Measurements from ENCODE around the gene KCNIP2. TPM values are rescaled to one million over a fixed set of nuclear protein-coding genes. Genes with fewer than 3 reads are reported as not detected.

Gene KCNIP2
- total RNA-seq, 1 donor from 2014 or later, result 2.9 TPM

- TF ChIP-seq, protein P1, sequence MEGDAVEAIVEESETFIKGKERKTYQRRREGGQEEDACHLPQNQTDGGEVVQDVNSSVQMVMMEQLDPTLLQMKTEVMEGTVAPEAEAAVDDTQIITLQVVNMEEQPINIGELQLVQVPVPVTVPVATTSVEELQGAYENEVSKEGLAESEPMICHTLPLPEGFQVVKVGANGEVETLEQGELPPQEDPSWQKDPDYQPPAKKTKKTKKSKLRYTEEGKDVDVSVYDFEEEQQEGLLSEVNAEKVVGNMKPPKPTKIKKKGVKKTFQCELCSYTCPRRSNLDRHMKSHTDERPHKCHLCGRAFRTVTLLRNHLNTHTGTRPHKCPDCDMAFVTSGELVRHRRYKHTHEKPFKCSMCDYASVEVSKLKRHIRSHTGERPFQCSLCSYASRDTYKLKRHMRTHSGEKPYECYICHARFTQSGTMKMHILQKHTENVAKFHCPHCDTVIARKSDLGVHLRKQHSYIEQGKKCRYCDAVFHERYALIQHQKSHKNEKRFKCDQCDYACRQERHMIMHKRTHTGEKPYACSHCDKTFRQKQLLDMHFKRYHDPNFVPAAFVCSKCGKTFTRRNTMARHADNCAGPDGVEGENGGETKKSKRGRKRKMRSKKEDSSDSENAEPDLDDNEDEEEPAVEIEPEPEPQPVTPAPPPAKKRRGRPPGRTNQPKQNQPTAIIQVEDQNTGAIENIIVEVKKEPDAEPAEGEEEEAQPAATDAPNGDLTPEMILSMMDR (conservative IDR thresholded peaks at IDR 0.05; ENCODE audit: low read depth, low read length), result no peak
- no peak overlapping the region for H3K4me3 ChIP-seq (ENCODE audit: low read depth, low read length)
- no peak for DNase-seq (ENCODE audit: low read depth)
Measured at GRCh38 chr10:101851411-101852116, 8.0 kb upstream of the KCNIP2 start.

DNA sequence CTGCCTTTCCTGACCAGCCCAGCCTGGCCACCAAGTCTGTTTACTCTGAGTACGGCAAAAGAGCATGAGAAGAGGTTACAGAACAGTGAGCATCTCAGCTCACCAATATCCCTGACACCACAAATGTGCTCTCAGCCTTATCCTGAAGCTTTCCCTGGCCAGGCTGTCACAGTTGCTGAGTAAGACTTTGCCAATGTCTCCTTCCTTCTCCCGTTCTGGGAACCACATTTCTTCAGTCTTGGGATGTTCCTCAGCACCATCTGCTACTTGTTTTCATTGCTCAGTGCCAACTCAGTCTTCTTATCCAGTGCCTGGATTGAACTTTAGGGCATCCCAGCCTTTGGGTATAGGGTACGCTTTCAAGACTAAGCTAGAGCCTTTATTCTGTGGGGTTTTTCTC lies 7.1 kb upstream of the KCNIP2 start:
- no peak for DNase-seq (ENCODE audit: low read depth)
- TF ChIP-seq, protein P1 (conservative IDR thresholded peaks at IDR 0.05; ENCODE audit: low read depth, low read length), result no peak
- no peak overlapping the region for H3K4me3 ChIP-seq (ENCODE audit: low read depth, low read length)

- no peak overlapping the region for H3K4me3 ChIP-seq (ENCODE audit: low read depth, low read length)
- no peak for DNase-seq (ENCODE audit: low read depth)
- TF ChIP-seq, protein P1 (conservative IDR thresholded peaks at IDR 0.05; ENCODE audit: low read depth, low read length), result no peak
Measured at GRCh38 chr10:101848894-101849351, 5.3 kb upstream of the KCNIP2 start.

DNA sequence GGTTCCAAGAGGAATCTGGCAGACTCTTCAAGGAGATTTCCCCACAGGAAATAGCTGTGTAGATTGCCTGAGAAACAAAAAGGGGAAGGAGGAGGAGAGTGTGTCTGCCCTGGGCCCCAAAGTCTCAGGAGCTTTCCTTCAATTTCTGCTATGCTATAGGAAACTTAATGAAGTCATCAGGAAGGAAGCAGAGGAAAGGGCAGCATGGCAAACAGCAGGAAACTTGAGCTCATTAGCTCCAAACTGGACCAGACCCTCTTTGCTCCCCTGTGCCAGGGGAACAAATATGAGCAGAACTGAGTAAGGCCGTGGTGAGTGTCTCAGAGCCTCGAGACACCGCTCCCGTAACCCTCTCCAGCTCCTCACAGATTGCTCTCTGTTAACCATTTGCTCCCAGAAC lies 4.8 kb upstream of the KCNIP2 start:
- TF ChIP-seq, protein P1 (conservative IDR thresholded peaks at IDR 0.05; ENCODE audit: low read depth, low read length), result no peak
- DNase-seq (ENCODE audit: low read depth), result no peak
- no peak overlapping the region for H3K4me3 ChIP-seq (ENCODE audit: low read depth, low read length)

DNA sequence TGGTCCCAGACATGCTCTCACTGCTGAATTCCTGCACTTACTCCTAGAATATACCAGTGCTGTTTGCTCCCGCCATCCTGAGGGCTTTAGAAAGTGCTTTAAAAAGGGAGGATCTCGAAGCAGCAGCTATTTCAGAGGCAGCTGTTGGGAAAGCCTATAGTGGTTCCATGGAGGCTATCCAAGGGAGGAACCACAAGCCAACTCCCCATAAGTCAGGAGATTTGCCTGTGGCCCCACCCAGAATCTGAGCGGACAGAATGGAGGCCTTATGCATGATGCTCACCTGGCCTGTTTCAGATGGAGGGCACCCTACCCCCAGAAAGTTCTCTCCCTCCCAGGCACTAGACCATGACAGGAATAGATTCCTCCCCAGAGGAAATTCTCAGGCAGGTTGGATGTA lies 2.3 kb upstream of the KCNIP2 start:
- TF ChIP-seq, protein P1 (conservative IDR thresholded peaks at IDR 0.05; ENCODE audit: low read depth, low read length), result no peak
- no peak for DNase-seq (ENCODE audit: low read depth)
- no peak overlapping the region for H3K4me3 ChIP-seq (ENCODE audit: low read depth, low read length)

DNA sequence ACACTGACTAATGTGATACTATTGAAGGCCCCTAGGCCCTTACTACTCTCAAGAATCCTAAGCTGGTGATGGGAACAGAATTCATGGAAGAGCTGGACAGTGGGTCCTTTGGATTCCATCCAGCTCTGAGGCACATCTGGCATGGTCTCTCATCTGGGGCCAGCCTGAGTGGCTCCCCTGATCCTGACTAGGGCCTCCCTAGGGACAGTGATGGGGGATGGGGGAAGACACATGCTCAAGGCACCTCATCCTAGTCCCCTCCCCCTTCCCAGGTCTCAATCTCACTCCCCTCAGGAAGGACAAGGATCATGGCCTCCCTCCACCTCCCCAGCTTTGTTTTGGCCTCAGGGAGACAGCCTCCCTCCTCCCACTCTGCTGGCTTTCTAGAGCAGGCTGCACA lies 1.8 kb downstream of the KCNIP2 start:
- H3K4me3 ChIP-seq (ENCODE audit: low read depth, low read length), result no peak overlapping the region
- no peak for DNase-seq (ENCODE audit: low read depth)
- TF ChIP-seq, protein P1 (conservative IDR thresholded peaks at IDR 0.05; ENCODE audit: low read depth, low read length), result no peak

Data from epithelial cell of proximal tubule (primary cell).